ENCODE measurements around the gene DCLK3.

DCLK3 gene

DNA sequence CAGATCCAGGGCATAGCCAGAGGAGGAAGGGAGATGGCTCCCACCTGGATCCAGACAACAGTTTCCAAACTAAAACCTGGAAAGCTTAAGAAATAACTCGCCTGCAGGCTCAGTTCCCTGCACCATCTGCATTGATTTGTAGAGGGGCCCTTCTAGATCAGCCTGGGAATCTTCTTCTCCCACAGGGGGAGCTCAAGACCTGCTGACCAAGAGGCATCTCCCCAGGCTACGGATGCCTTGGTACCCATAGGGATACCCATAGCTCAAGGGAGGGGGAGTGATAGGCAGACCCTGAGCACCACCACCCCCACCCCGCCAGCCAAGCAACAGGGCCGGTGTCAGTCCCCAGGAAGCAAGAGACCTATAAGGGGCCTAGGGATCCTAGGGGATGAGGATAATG lies 28.0 kb upstream of the DCLK3 start:
- Histone ChIP-seq H3K4me1 (ENCODE audit: control insufficient read depth, insufficient read depth, low read length) (no peaks in the 10 kb centered on the region), H3K9ac (ENCODE audit: low read length in 2 of 2) (no peak overlapping the region), H3K9me3 (ENCODE audit: control insufficient read depth in 2 of 2, low read length in 2 of 2) (no peaks in the 10 kb centered on the region), H3K36me3 (ENCODE audit: control insufficient read depth in 2 of 2, insufficient read depth in 2 of 2, low read length in 2 of 2) (no peaks in the 10 kb centered on the region), H3K27ac (ENCODE audit: low read length) (no peak overlapping the region), H3K4me3 (ENCODE audit: low read length in 2 of 2) (no peak overlapping the region), H3K27me3 (ENCODE audit: control insufficient read depth in 1 of 2, insufficient read depth in 2 of 2, low read length in 2 of 2) (no peaks in the 10 kb centered on the region)

DNA sequence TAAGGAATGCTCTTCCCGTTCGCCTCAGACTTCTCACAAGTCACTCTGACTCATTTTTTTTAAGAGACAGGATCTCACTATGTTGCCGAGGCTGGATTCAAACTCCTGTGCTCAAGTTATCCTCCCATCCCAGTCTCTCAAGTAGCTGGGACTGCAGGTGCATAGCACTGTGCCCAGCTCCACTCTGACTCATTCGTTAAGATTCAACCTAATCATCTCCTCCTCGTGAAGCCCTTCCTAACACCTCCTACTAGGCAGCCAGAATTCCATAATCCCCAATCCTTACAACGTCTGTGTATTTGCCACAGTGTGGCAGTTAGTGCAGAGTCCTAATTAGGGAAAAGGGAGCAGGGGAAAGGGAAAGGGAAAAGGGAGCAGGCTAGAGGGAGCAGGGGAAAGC lies 26.4 kb upstream of the DCLK3 start:
- H3K9me3 ChIP-seq (ENCODE audit: control insufficient read depth in 2 of 2, low read length in 2 of 2) = no peaks in the 10 kb centered on the region
- no peak overlapping the region for H3K4me3 ChIP-seq (ENCODE audit: low read length in 2 of 2)
- H3K27ac ChIP-seq (ENCODE audit: low read length) = no peak overlapping the region
- H3K36me3 ChIP-seq (ENCODE audit: control insufficient read depth in 2 of 2, insufficient read depth in 2 of 2, low read length in 2 of 2) = no peaks in the 10 kb centered on the region
- H3K27me3 ChIP-seq (ENCODE audit: control insufficient read depth in 1 of 2, insufficient read depth in 2 of 2, low read length in 2 of 2) = no peaks in the 10 kb centered on the region
- no peak overlapping the region for H3K9ac ChIP-seq (ENCODE audit: low read length in 2 of 2)
- no peaks in the 10 kb centered on the region for H3K4me1 ChIP-seq (ENCODE audit: control insufficient read depth, insufficient read depth, low read length)

DNA sequence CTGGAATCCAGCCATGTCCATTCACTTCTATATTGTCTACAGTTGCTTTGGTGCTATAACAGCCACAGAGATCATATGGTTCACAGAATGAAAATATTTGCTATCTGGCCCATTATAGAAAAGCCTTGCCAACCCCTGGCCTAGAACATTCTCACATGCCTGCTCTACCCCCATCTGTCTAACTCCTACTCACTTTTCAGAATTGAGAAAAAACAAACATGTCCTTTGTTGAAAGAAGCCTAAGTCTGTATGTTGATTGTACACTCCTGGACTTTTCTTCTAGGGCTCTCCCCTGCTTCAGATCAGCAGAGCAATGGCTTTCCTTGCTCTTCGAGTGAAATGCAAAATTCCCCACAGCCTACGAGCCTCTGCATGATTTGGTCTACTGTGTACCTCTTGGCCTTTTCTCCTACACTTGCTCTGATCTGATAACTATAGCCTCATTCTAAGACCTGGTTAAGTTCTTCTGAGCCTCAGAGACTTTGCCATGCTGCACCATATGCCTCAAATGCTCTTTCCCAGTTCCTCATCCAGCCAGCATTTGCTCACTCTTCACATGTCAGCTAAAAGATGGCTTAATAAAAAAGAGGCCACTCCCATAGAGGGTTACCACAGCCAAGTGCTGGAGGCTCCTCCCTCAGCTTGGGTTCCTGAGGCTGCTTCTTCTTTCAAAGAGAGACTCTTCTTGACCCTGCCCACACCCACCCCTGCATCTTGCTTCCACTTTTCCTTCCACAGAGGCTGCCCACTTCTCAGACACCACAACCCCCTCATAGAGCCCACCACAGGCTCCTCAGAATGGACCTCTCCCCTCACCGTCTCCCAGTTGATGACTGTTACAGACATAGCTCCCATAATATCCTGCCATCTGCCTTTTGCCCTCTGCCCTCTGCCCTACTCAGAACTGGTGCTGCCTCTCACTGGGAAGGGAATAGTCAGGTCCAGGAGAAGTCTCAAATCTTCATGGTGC lies 22.9 kb upstream of the DCLK3 start:
- H3K9ac ChIP-seq (ENCODE audit: low read length in 2 of 2) = no peak overlapping the region

GRCh38 chr3:36784138-36784635 lies 19.8 kb upstream of the DCLK3 start:
- Histone ChIP-seq H3K36me3 (ENCODE audit: control insufficient read depth in 2 of 2, insufficient read depth in 2 of 2, low read length in 2 of 2) (no peaks in the 10 kb centered on the region), H3K4me3 (ENCODE audit: low read length in 2 of 2) (no peak overlapping the region), H3K9ac (ENCODE audit: low read length in 2 of 2) (no peak overlapping the region), H3K27me3 (ENCODE audit: control insufficient read depth in 1 of 2, insufficient read depth in 2 of 2, low read length in 2 of 2) (no peaks in the 10 kb centered on the region), H3K9me3 (ENCODE audit: control insufficient read depth in 2 of 2, low read length in 2 of 2) (no peaks in the 10 kb centered on the region), H3K4me1 (ENCODE audit: control insufficient read depth, insufficient read depth, low read length) (no peaks in the 10 kb centered on the region), H3K27ac (ENCODE audit: low read length) (no peak overlapping the region)

More for the DNA sequence above, 22.9 kb upstream of the DCLK3 start:
- Histone ChIP-seq H3K36me3 (ENCODE audit: control insufficient read depth in 2 of 2, insufficient read depth in 2 of 2, low read length in 2 of 2) (no peaks in the 10 kb centered on the region), H3K4me1 (ENCODE audit: control insufficient read depth, insufficient read depth, low read length) (no peaks in the 10 kb centered on the region), H3K9me3 (ENCODE audit: control insufficient read depth in 2 of 2, low read length in 2 of 2) (no peaks in the 10 kb centered on the region), H3K4me3 (ENCODE audit: low read length in 2 of 2) (no peak overlapping the region), H3K27ac (ENCODE audit: low read length) (no peak overlapping the region), H3K27me3 (ENCODE audit: control insufficient read depth in 1 of 2, insufficient read depth in 2 of 2, low read length in 2 of 2) (no peaks in the 10 kb centered on the region)

DNA sequence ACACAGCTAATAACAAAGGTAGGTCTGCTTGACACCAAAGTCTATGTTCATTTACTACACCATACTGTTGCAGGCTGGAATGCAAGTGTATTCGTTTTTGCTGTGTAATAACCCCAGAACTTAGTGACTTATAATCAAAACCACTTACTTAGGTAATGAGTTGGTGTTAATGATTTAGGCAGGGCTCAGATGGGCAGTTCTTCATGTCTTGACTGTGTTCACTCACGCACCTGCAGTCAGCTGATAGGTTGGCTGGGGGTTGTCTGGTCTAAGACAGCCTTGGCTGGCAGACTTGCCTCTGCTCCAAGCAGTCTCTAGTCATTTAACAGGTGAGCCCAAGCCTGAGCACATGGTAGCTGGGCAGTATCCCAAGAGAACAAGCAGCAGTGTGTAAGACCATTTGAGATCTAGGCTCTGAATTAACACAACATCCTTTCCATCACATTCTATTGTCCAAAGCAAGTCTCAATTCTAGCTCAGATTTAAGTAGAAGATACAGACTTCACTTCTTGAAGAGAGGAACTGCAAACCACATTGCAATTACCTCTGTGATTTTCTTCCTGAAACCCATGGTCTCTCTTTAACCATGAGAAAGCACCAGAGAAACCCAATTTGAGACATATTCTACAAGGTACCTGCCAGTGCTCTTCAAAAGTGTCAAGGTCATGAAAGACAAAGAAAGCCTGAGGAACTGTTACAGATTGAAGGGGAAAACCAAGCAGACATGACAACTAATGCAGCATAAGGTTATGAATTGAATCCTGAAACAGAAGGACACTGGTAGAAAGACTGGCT lies 13.3 kb upstream of the DCLK3 start:
- no peak overlapping the region for H3K4me3 ChIP-seq (ENCODE audit: low read length in 2 of 2)
- H3K9me3 ChIP-seq (ENCODE audit: control insufficient read depth in 2 of 2, low read length in 2 of 2) = no peaks in the 10 kb centered on the region
- no peaks in the 10 kb centered on the region for H3K27me3 ChIP-seq (ENCODE audit: control insufficient read depth in 1 of 2, insufficient read depth in 2 of 2, low read length in 2 of 2)
- no peaks in the 10 kb centered on the region for H3K36me3 ChIP-seq (ENCODE audit: control insufficient read depth in 2 of 2, insufficient read depth in 2 of 2, low read length in 2 of 2)
- no peaks in the 10 kb centered on the region for H3K4me1 ChIP-seq (ENCODE audit: control insufficient read depth, insufficient read depth, low read length)
- no peak overlapping the region for H3K9ac ChIP-seq (ENCODE audit: low read length in 2 of 2)
- no peak overlapping the region for H3K27ac ChIP-seq (ENCODE audit: low read length)

DNA sequence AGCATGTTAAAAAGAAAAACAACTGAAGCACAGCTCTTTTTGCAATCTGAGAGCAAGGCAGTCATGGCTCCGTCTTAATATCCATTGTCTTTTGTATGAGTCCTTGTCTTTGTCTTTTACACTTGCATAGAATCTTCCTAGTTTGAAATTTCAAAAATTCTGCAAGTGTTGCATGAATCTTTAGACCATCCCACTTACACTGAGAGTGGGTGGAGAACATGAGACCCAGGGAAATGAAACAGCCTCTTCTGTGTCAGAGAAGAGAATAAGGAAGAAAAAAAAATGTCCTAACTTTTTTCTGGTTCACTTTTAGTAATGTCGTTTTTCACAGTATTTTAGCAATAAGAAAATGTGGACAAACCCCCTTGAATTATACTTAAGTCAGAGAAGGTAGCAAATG lies 12.1 kb upstream of the DCLK3 start:
- H3K27me3 ChIP-seq (ENCODE audit: control insufficient read depth in 1 of 2, insufficient read depth in 2 of 2, low read length in 2 of 2) = no peaks in the 10 kb centered on the region
- no peak overlapping the region for H3K4me3 ChIP-seq (ENCODE audit: low read length in 2 of 2)
- no peaks in the 10 kb centered on the region for H3K36me3 ChIP-seq (ENCODE audit: control insufficient read depth in 2 of 2, insufficient read depth in 2 of 2, low read length in 2 of 2)
- H3K9me3 ChIP-seq (ENCODE audit: control insufficient read depth in 2 of 2, low read length in 2 of 2) = no peaks in the 10 kb centered on the region
- no peak overlapping the region for H3K9ac ChIP-seq (ENCODE audit: low read length in 2 of 2)
- no peaks in the 10 kb centered on the region for H3K4me1 ChIP-seq (ENCODE audit: control insufficient read depth, insufficient read depth, low read length)
- no peak overlapping the region for H3K27ac ChIP-seq (ENCODE audit: low read length)

DNA sequence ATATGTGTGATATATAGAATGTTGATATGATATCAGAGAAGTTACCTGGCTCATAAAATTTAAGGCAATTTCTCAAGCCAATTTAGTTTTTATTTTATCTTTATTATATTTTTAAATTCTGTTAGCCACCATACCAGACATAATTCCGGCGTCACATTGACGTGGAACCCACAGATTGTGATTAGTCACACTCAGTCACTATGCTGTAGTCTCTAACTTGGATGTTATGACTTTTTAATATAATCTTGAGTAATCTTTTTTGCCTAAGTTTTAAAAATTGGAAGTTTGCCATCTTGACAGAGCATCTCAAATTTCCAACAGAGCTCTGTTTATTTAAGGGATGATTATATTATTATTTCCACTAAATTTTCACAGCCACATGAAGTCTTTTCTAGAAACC lies 9.7 kb upstream of the DCLK3 start:
- no peaks in the 10 kb centered on the region for H3K36me3 ChIP-seq (ENCODE audit: control insufficient read depth in 2 of 2, insufficient read depth in 2 of 2, low read length in 2 of 2)
- H3K9ac ChIP-seq (ENCODE audit: low read length in 2 of 2) = no peak overlapping the region
- no peak overlapping the region for H3K27ac ChIP-seq (ENCODE audit: low read length)
- H3K4me3 ChIP-seq (ENCODE audit: low read length in 2 of 2) = no peak overlapping the region
- no peaks in the 10 kb centered on the region for H3K9me3 ChIP-seq (ENCODE audit: control insufficient read depth in 2 of 2, low read length in 2 of 2)
- no peaks in the 10 kb centered on the region for H3K4me1 ChIP-seq (ENCODE audit: control insufficient read depth, insufficient read depth, low read length)
- no peaks in the 10 kb centered on the region for H3K27me3 ChIP-seq (ENCODE audit: control insufficient read depth in 1 of 2, insufficient read depth in 2 of 2, low read length in 2 of 2)

DNA sequence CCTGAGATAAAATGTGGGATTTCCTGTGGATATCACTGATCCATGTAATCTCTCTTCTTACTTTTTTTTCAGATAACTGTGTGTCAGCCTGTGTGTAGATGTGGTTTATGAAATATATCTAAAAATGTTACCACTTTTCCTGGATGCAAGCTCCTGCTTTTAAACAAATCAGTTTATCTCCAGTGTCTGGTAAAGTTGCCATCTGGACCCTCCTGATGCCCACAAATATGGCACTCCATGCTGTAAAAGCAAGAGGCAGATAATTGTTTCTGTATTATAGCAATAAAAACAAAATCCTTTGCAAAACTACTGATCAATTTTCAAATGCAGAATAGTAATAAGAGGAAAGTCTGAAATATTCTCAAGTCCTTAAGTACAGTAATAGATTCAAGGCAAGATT lies 7.6 kb upstream of the DCLK3 start:
- Histone ChIP-seq H3K27me3 (ENCODE audit: control insufficient read depth in 1 of 2, insufficient read depth in 2 of 2, low read length in 2 of 2) (no peaks in the 10 kb centered on the region), H3K9ac (ENCODE audit: low read length in 2 of 2) (no peak overlapping the region), H3K36me3 (ENCODE audit: control insufficient read depth in 2 of 2, insufficient read depth in 2 of 2, low read length in 2 of 2) (no peaks in the 10 kb centered on the region), H3K27ac (ENCODE audit: low read length) (no peak overlapping the region), H3K9me3 (ENCODE audit: control insufficient read depth in 2 of 2, low read length in 2 of 2) (no peaks in the 10 kb centered on the region), H3K4me1 (ENCODE audit: control insufficient read depth, insufficient read depth, low read length) (no peaks in the 10 kb centered on the region), H3K4me3 (ENCODE audit: low read length in 2 of 2) (no peak overlapping the region)

DNA sequence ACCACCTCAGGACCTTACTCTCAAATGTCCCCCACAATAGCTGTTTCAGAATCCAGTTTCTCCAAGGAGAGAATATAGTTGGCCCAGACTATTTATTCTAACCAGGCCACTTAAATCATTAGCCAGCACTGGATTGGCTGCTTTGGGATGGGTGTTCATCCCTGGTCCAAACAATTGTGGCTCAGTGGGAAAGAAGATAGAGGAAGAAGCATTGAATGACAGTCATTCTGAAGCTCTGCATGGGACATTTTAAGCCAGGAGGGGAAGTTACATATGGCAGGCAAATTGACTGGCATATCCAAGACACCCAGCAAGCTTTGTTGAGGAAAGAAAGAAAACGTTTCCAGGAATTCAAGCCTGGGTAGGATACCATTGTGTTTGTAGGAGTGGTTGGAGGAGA lies 5.6 kb upstream of the DCLK3 start:
- Histone ChIP-seq H3K4me1 (ENCODE audit: control insufficient read depth, insufficient read depth, low read length) (no peaks in the 10 kb centered on the region), H3K27ac (ENCODE audit: low read length) (no peak overlapping the region), H3K36me3 (ENCODE audit: control insufficient read depth in 2 of 2, insufficient read depth in 2 of 2, low read length in 2 of 2) (no peaks in the 10 kb centered on the region), H3K27me3 (ENCODE audit: control insufficient read depth in 1 of 2, insufficient read depth in 2 of 2, low read length in 2 of 2) (peaks cover under 1 to 3% of the 10 kb centered on the region in 2 donors), H3K9ac (ENCODE audit: low read length in 2 of 2) (no peak overlapping the region), H3K4me3 (ENCODE audit: low read length in 2 of 2) (no peak overlapping the region), H3K9me3 (ENCODE audit: control insufficient read depth in 2 of 2, low read length in 2 of 2) (no peaks in the 10 kb centered on the region)

- H3K36me3 ChIP-seq (ENCODE audit: control insufficient read depth in 2 of 2, insufficient read depth in 2 of 2, low read length in 2 of 2) = no peaks in the 10 kb centered on the region
- H3K4me3 ChIP-seq (ENCODE audit: low read length in 2 of 2) = no peak overlapping the region
- no peaks in the 10 kb centered on the region for H3K9me3 ChIP-seq (ENCODE audit: control insufficient read depth in 2 of 2, low read length in 2 of 2)
- H3K4me1 ChIP-seq (ENCODE audit: control insufficient read depth, insufficient read depth, low read length) = peaks cover 3% of the 10 kb centered on the region
- peaks cover 22 to 28% of the 10 kb centered on the region in 2 donors for H3K27me3 ChIP-seq (ENCODE audit: control insufficient read depth in 1 of 2, insufficient read depth in 2 of 2, low read length in 2 of 2)
- no peak overlapping the region for H3K9ac ChIP-seq (ENCODE audit: low read length in 2 of 2)
- H3K27ac ChIP-seq (ENCODE audit: low read length) = no peak overlapping the region
Observed at GRCh38 chr3:36765104-36765503, 751 bp upstream of the DCLK3 start.

Data from stomach smooth muscle (tissue), 2 donors.